HG03460 (cell line): ENCODE results near the gene CD38.
"Not testable (repeated sequence)": the region's sequence is repeated elsewhere in the genome, so short reads cannot be mapped to it uniquely, and the experiment has no call there.

ENCODE experiments used
- ATAC-seq: cut with Tn5 transposase; IDR thresholded peaks from one replicate; pipeline ENCODE4 v1.9.1; 2021; ENCODE audit not compliant: unreplicated experiment

CD38 gene

DNA sequence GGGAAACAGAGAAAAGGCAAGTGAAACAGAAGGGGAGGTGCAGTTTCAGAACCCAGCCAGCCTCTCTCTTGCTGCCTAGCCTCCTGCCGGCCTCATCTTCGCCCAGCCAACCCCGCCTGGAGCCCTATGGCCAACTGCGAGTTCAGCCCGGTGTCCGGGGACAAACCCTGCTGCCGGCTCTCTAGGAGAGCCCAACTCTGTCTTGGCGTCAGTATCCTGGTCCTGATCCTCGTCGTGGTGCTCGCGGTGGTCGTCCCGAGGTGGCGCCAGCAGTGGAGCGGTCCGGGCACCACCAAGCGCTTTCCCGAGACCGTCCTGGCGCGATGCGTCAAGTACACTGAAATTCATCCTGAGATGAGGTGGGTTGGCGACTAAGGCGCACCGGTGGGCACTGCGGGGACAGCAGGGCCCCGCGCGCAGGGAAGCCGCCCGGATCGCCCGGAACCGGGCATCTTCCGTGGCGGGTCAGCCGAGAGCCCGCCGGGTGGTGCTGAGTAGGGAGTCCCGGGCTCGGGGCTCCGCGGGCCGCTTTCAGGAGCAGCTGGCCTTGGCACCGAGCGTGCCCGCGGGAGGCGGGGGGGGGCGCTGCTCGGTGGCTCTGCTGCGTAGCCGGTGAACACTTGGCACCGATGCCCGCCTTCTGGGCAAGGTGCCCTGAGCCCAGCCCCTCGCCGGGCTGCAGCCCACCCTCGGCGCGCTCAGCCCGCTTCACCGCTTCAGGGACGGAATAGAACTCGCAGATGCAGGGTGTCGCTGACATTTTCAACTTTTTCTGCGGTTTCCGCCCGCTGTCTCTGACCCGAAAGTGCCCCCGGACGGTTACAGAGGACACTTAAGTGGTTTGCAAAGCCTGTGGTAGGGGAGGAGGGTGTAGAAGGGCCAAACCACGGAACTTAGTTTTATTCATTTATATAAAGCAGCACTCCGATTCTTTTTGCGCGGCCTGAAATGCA, at the start of gene CD38:
CD38 (plus strand) TSS at position 40 of the 953 bp plus-strand sequence; CDS start at position 127, 87 bp downstream.
- peak; percentile 73 for ATAC-seq

DNA sequence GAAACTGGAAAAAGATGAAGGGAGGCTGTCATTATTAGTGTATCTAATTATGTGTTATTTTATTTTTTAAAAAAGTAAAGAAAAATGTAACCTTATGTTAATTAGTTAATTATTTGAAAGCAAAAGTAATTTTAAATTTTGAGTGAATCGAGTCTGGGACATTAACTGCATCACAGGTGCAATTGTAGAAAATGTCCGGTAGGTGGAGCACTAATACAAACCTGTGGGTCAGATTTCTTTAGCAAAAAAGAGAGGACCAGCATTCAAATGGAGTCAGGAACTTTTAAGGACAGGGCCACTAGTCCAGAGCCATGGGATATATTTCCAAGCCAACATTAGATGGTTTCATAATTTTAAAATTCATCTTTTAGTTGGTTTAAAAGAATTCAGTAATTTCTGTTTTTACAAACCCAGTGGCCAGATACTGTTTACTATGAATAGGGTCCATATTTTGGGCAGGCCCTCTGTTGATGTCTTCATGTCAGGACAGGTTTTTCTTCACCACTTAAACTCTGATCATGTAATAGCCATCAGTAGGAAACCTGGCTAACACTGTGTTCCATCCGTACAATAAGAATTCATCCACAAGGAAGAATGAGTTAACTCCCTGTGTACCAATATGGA, 48.1 kb upstream of the CD38 start:
- peak; percentile 59 for ATAC-seq

DNA sequence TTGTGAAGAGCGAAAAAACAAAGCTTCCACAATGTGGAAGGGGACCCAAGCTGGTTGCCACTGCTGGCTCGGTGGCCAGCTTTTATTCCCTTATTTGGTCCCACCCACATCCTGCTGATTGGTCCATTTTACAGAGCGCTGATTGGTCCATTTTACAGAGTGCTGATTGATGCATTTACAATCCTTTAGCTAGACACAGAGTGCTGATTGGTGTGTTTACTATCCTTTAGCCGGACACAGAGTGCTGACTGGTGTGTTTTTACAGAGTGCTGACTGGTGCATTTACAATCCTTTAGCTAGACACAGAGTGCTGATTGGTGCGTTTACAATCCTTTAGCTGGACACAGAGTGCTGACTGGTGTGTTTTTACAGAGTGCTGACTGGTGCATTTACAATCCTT, 45.1 kb upstream of the CD38 start:
- not testable (repeated sequence) for ATAC-seq

- no peak for ATAC-seq
These were observed 42.6 kb upstream of the CD38 start for GRCh38 chr4:15735536-15735935.

GRCh38 chr4:15736514-15737050, 41.5 kb upstream of the CD38 start:
- no peak for ATAC-seq

GRCh38 chr4:15737255-15737654, 40.9 kb upstream of the CD38 start:
- ATAC-seq = no peak

- ATAC-seq = no peak
These were observed 39.3 kb upstream of the CD38 start for GRCh38 chr4:15738877-15739276.

DNA sequence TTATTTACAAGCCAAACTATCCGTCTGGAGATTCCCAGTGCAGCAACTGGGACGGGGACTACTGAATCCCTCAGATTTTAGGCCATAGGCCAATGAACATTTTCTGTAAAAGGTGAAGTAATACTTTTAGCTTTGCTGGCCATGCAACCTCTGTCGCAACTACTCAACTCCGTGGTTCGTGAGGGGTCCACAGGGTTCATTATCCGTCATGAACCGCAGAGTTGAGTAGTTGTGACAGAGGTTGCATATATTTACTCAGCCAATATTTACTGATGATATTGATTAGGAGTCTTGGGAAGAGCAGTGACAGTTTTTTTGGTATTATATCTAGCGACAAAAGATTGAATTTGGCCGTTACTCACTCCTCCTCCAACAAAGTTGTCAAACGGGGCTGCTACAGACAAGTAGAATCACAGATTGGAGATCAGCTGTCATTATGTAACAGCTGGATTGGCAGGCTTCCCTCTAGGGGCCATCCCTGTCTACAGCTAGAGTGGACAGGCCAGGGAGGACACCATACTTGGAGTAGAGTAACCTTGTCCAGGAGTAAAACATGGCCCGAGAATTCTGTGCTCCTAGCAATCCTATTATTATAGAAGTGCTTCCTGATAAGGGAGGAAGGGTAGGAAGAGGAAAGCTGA, 37.2 kb upstream of the CD38 start:
- ATAC-seq = no peak

DNA sequence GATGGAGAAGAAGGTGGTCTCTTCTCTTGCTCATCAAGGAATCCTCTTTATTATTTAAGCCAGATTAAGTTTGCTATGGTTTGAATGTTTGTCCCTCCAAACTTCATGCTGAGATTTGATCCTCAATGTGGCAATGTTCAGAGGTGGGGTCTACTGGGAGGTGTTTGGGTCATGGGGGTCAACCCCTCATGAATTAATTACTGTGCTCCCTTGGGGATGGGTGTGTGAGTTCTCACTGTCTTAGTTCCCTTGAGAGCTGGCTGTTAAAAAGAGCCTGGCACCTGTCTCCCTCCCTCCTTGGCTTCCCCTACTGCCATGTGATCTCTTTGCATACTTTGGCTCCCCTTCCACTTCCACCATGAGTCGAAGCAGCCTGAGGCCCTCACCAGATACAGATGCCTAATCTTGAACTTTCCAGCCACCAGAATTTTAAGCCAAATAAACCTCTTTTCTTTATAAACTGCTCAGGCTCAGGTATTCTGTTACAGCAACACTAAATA, 36.0 kb upstream of the CD38 start:
- no peak for ATAC-seq

DNA sequence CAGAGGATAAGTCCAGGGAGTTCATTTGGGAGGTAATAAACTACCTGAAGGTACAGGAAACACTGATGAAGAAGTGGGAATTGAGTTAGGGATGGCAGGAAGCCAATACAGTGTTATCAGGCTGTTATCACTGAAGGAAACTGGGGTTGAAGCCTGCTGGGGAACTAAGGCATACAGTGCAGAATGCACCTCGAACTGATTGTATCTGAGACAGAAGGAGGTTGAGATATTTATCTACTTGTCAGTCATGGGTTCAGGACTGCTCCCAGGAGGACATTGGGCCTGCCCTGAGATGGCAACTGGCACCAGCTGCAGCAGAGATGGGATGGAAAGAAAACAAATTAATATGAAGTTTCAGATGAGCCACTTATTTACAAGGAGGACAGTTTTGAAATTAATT, 35.5 kb upstream of the CD38 start:
- ATAC-seq = no peak

- ATAC-seq = no peak
These were observed 34.0 kb upstream of the CD38 start for GRCh38 chr4:15744016-15744545.

- ATAC-seq = no peak
These were observed 32.0 kb upstream of the CD38 start for GRCh38 chr4:15746110-15746509.

DNA sequence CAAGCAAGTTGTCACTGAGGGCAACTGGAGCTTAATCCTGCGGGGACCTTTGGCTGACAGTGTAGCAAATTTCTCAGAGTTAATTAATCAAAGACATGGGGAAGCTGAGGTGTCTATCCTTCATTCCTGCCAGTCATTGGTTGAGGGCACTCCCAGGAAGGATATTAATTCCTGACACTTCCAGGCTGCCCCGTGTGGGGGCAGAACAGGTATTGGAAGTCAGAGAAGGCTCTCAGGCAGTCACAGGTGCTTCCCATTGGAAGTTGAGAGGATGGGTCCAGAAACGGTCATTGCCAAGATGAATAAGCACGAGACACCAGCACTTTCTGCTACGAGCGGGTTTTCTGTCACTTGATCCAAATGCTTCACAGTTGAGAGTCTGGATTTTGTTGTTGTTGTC, 29.1 kb upstream of the CD38 start:
- no peak for ATAC-seq

DNA sequence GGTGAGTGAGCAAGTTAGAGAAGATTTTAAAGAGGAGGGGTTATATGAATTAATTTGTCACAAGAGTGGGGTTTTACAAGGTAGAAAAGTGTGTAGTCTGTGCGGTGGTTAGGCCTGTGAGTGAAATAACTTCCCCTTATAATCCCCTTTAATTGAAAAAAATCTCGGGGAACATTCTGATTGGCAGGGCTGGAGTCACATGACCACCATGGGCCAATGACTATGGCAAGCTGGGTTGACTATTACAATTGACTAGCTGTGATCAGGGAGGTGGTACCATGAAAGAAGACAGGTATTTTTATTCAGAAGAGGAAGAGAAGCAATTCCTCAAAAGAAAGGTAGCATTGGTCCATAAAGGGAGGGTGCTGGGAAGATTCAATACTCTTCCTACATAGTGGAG, 27.0 kb upstream of the CD38 start:
- ATAC-seq = no peak

GRCh38 chr4:15753081-15753480, 25.0 kb upstream of the CD38 start:
- no peak for ATAC-seq

GRCh38 chr4:15753786-15754185, 24.3 kb upstream of the CD38 start:
- ATAC-seq = no peak

- ATAC-seq = no peak
These were observed 23.8 kb upstream of the CD38 start for GRCh38 chr4:15754323-15754722.

GRCh38 chr4:15755321-15756155, 22.6 kb upstream of the CD38 start:
- no peak for ATAC-seq

- ATAC-seq = peak; percentile 81
These were observed 21.7 kb upstream of the CD38 start for GRCh38 chr4:15756361-15756861.

DNA sequence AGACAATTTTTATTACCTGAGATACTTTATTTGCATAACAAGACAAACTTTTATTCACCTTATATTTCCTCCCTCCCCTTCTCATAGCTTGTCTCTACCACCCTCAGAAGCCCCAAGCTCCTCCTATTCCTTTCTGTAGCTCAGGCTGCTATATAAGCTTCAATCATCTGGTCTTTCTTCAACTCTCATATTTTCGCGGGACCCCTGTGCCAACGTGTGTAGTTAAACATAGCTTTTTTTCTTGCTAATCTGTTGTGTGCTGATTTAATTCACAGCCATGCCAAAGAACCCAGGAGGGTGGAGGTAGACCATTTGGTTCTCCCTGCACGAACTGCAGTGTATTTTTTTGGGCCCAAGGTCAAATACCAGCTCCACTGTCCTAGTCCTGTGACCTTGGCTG, 21.1 kb upstream of the CD38 start:
- ATAC-seq = no peak
